OCI-LY1 (cell line): ENCODE results near the gene DYNLRB1.

ENCODE experiments used
- H2AFZ ChIP-seq: fragments of 200-600 bp; sonication (generic), shearing (Covaris generic); 2 replicates; pipeline ENCODE4 v1.6.0; 2014; ENCODE audit warnings: antibody characterized with exemption, mild to moderate bottlenecking, low read length
- H3F3A ChIP-seq: fragments of 200-600 bp; sonication (generic), shearing (Covaris generic); 2 replicates; pipeline ENCODE4 v1.6.0; 2014; ENCODE audit warnings: mild to moderate bottlenecking, antibody characterized with exemption, low read length, moderate library complexity; ENCODE audit not compliant: insufficient read depth
- H3K27ac ChIP-seq: fragments of 200-600 bp; sonication (generic); 2 replicates; pipeline ENCODE4 v1.5.1; 2014; ENCODE audit warnings: low read length, mixed run types, mild to moderate bottlenecking, low read depth; ENCODE audit not compliant: poor library complexity, severe bottlenecking
- H3K27me3 ChIP-seq: fragments of 200-600 bp; sonication (generic); 2 replicates; pipeline ENCODE4 v1.6.0; 2014; ENCODE audit warnings: antibody characterized with exemption, mild to moderate bottlenecking, low read length, moderate library complexity; ENCODE audit not compliant: insufficient read depth
- H3K36me3 ChIP-seq: fragments of 200-600 bp; sonication (generic); 2 replicates; pipeline ENCODE4 v1.6.1; 2014; ENCODE audit warnings: mild to moderate bottlenecking, antibody characterized with exemption, low read length, moderate library complexity, mixed read lengths; ENCODE audit not compliant: insufficient read depth
- H3K4me1 ChIP-seq: fragments of 200-600 bp; sonication (generic); 2 replicates; pipeline ENCODE4 v1.5.1; 2014; ENCODE audit warnings: mild to moderate bottlenecking, low read length, moderate library complexity; ENCODE audit not compliant: insufficient read depth, severe bottlenecking
- H3K4me2 ChIP-seq: fragments of 200-600 bp; sonication (generic), shearing (Covaris generic); 2 replicates; pipeline ENCODE4 v1.6.1; 2014; ENCODE audit warnings: low read length
- H3K4me3 ChIP-seq: fragments of 200-600 bp; sonication (generic); 2 replicates; pipeline ENCODE4 v1.5.1; 2014; ENCODE audit warnings: low read length, low read depth, mild to moderate bottlenecking, mixed read lengths; ENCODE audit not compliant: poor library complexity, severe bottlenecking
- H3K79me2 ChIP-seq: fragments of 200-600 bp; shearing (Covaris generic); 2 replicates; pipeline ENCODE4 v1.6.1; 2016; ENCODE audit warnings: mixed run types, low read length, mixed read lengths; ENCODE audit not compliant: insufficient read depth
- H3K9ac ChIP-seq: fragments of 200-600 bp; sonication (generic), shearing (Covaris generic); 2 replicates; pipeline ENCODE4 v1.6.1; 2014; ENCODE audit warnings: mild to moderate bottlenecking, low read length, mixed read lengths
- H3K9me2 ChIP-seq: fragments of 200-600 bp; sonication (generic), shearing (Covaris generic); 2 replicates; pipeline ENCODE4 v1.6.1; 2014; ENCODE audit warnings: low read depth, mild to moderate bottlenecking, low read length, mixed read lengths
- H3K9me3 ChIP-seq: fragments of 200-600 bp; shearing (Covaris generic); 2 replicates; pipeline ENCODE4 v1.6.1; 2014; ENCODE audit warnings: low read length, mixed read lengths
- H4K20me1 ChIP-seq: fragments of 200-600 bp; sonication (generic), shearing (Covaris generic); 2 replicates; pipeline ENCODE4 v1.6.0; 2016; ENCODE audit warnings: mild to moderate bottlenecking, low read length; ENCODE audit not compliant: insufficient read depth
- CTCF ChIP-seq: fragments of 200-600 bp; sonication (generic), shearing (Covaris generic); IDR thresholded peaks from 2 replicates; pipeline ENCODE4 v1.5.1; 2017; ENCODE audit warnings: mild to moderate bottlenecking, antibody characterized with exemption, low read length, moderate library complexity, mixed read lengths
- EZH2 ChIP-seq: fragments of 200-600 bp; sonication (generic), shearing (Covaris generic); IDR thresholded peaks from 2 replicates; pipeline ENCODE4 v1.8.0; 2017; ENCODE audit warnings: borderline replicate concordance, mixed run types, mild to moderate bottlenecking, antibody characterized with exemption, low read length, moderate library complexity, mixed read lengths

DYNLRB1 gene

GRCh38 chr20:34579979-34580940 lies 64.0 kb downstream of the DYNLRB1 start:
- no peaks in the 10 kb centered on the region for H3K9me3 ChIP-seq
- H3K27me3 ChIP-seq: no peaks in the 10 kb centered on the region
- H3K9ac ChIP-seq: no peak overlapping the region
- no peaks in the 10 kb centered on the region for H4K20me1 ChIP-seq
- peaks cover 17% of the 10 kb centered on the region for H3K36me3 ChIP-seq
- H3K79me2 ChIP-seq: no peaks in the 10 kb centered on the region
- H3K4me1 ChIP-seq: peaks cover 9% of the 10 kb centered on the region
- H3K27ac ChIP-seq: peak overlapping the region; percentile 6
- no peak overlapping the region for H3K4me2 ChIP-seq
- H3F3A ChIP-seq: no peaks in the 10 kb centered on the region
- no peak overlapping the region for H3K4me3 ChIP-seq
- no peaks in the 10 kb centered on the region for H3K9me2 ChIP-seq
- H2AFZ ChIP-seq: no peak overlapping the region
- TF ChIP-seq CTCF (no peak), EZH2 (no peak)

GRCh38 chr20:34581341-34582184 lies 65.3 kb downstream of the DYNLRB1 start:
- H3K4me3 ChIP-seq: no peak overlapping the region
- no peaks in the 10 kb centered on the region for H3K27me3 ChIP-seq
- no peaks in the 10 kb centered on the region for H3K9me3 ChIP-seq
- H3K79me2 ChIP-seq: no peaks in the 10 kb centered on the region
- peaks cover 9% of the 10 kb centered on the region for H3K4me1 ChIP-seq
- H3K9me2 ChIP-seq: no peaks in the 10 kb centered on the region
- H4K20me1 ChIP-seq: no peaks in the 10 kb centered on the region
- no peak overlapping the region for H2AFZ ChIP-seq
- no peak overlapping the region for H3K4me2 ChIP-seq
- no peaks in the 10 kb centered on the region for H3F3A ChIP-seq
- H3K36me3 ChIP-seq: peaks cover 21% of the 10 kb centered on the region
- no peak overlapping the region for H3K27ac ChIP-seq
- TF ChIP-seq EZH2 (no peak), CTCF (no peak)
- no peak overlapping the region for H3K9ac ChIP-seq

- Histone ChIP-seq H3K79me2 (no peaks in the 10 kb centered on the region), H3K36me3 (peaks cover 21% of the 10 kb centered on the region), H3K4me3 (no peak overlapping the region), H3K9me2 (no peaks in the 10 kb centered on the region), H3K9ac (no peak overlapping the region), H2AFZ (no peak overlapping the region), H3K4me2 (no peak overlapping the region), H3K27ac (no peak overlapping the region), H3K9me3 (no peaks in the 10 kb centered on the region), H3F3A (no peaks in the 10 kb centered on the region), H3K27me3 (no peaks in the 10 kb centered on the region), H3K4me1 (peaks cover 9% of the 10 kb centered on the region), H4K20me1 (no peaks in the 10 kb centered on the region)
- TF ChIP-seq EZH2 (no peak), CTCF (no peak)
Observed at GRCh38 chr20:34582221-34582620, 66.0 kb downstream of the DYNLRB1 start.
